ENCODE data around the gene E2F7.
"Not testable (repeated sequence)": the region's sequence is repeated elsewhere in the genome, so short reads cannot be mapped to it uniquely, and the experiment has no call there.

The E2F7 gene

GRCh38 chr12:77102691-77103090 is 37.3 kb upstream of the E2F7 start:
- TF ChIP-seq CTCF (conservative IDR thresholded peaks at IDR 0.05) (no peak), ZFX (IDR thresholded peaks at IDR 0.05) (no peak)
- no peak overlapping the region for H3K27ac ChIP-seq

DNA sequence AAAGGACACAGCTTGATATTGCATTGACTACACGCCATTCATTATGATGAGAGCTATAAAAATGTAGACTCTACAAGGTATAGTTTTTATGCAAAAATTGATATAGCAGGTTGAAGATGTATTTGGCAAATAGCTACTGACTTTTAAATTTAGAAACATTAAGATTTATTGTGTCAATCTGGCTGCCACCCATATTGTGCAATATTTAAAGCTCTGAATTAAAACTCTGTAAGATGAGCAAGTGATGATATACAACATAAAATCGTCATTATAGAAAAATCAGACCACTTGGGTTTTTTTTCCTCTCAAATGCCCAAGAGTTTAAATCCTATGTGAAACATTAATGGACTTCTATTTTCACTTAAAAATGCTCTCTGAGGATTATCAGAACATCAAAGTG is 36.8 kb upstream of the E2F7 start:
- H3K27ac ChIP-seq, result no peak overlapping the region
- no peak for TF ChIP-seq CTCF (conservative IDR thresholded peaks at IDR 0.05)
- no peak for TF ChIP-seq ZFX (IDR thresholded peaks at IDR 0.05)

- TF ChIP-seq CTCF (conservative IDR thresholded peaks at IDR 0.05) (no peak), ZFX (IDR thresholded peaks at IDR 0.05) (no peak)
- H3K27ac ChIP-seq, result no peak overlapping the region
These were observed 34.4 kb upstream of the E2F7 start for GRCh38 chr12:77099799-77100198.

DNA sequence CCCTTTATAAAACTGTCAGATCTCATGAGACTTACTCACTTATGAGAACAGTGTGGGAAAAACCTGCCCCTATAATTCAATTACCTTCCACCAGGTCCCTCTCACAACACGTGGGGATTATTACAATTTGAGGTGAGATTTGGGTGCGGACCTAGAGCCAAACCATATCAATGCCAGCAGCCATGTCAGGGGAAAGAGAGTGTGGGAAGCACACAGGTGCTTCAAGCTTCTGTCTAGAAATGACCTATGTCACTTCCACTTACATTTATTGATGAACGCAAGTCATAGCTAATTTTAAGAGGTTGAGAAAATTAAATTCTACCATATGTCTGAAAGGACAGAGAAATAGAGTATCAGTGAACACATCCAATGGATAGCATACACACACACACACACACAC is 32.5 kb upstream of the E2F7 start:
- no peak overlapping the region for H3K27ac ChIP-seq
- no peak for TF ChIP-seq CTCF (conservative IDR thresholded peaks at IDR 0.05)
- TF ChIP-seq ZFX (IDR thresholded peaks at IDR 0.05), result no peak

GRCh38 chr12:77092227-77092626 is 26.9 kb upstream of the E2F7 start:
- not testable (repeated sequence) for H3K27ac ChIP-seq

- no peak overlapping the region for H3K27ac ChIP-seq
- TF ChIP-seq CTCF (conservative IDR thresholded peaks at IDR 0.05) (no peak), ZFX (IDR thresholded peaks at IDR 0.05) (no peak)
These were observed 24.4 kb upstream of the E2F7 start for GRCh38 chr12:77089686-77090220.

GRCh38 chr12:77087427-77087826 is 22.1 kb upstream of the E2F7 start:
- no peak for TF ChIP-seq ZFX (IDR thresholded peaks at IDR 0.05)
- no peak for TF ChIP-seq CTCF (conservative IDR thresholded peaks at IDR 0.05)
- H3K27ac ChIP-seq, result no peak overlapping the region

DNA sequence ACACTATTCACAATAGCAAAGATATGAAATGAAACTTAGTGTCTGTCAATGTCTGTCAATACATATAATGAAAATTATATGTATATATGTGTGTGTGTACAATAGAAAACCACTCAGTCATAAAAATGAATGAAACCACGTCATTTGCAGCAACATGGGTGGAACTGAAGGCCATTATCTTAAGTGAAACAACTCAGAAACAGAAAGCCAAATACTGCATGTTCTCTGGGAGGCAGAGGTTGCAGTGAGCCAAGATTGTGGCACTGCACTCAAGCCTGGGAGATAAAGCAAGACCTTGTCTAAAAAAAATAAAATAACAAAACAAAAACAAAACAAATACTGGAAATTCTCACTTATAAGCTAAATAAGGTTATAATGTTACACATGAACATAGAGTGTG is 16.7 kb upstream of the E2F7 start:
- TF ChIP-seq CTCF (conservative IDR thresholded peaks at IDR 0.05), result no peak
- TF ChIP-seq ZFX (IDR thresholded peaks at IDR 0.05), result no peak
- H3K27ac ChIP-seq, result no peak overlapping the region

All from C4-2B (cell line).